ENCODE data around the gene CCK.
"Not testable (repeated sequence)": the region's sequence is repeated elsewhere in the genome, so short reads cannot be mapped to it uniquely, and the experiment has no call there.

The CCK gene

GRCh38 chr3:42288385-42288784, 22.4 kb upstream of the CCK start:
- TF ChIP-seq, protein P1, sequence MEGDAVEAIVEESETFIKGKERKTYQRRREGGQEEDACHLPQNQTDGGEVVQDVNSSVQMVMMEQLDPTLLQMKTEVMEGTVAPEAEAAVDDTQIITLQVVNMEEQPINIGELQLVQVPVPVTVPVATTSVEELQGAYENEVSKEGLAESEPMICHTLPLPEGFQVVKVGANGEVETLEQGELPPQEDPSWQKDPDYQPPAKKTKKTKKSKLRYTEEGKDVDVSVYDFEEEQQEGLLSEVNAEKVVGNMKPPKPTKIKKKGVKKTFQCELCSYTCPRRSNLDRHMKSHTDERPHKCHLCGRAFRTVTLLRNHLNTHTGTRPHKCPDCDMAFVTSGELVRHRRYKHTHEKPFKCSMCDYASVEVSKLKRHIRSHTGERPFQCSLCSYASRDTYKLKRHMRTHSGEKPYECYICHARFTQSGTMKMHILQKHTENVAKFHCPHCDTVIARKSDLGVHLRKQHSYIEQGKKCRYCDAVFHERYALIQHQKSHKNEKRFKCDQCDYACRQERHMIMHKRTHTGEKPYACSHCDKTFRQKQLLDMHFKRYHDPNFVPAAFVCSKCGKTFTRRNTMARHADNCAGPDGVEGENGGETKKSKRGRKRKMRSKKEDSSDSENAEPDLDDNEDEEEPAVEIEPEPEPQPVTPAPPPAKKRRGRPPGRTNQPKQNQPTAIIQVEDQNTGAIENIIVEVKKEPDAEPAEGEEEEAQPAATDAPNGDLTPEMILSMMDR (IDR thresholded peaks at IDR 0.05; ENCODE audit: extremely low read depth, insufficient read depth, missing control alignments): no peak
- no peak for DNase-seq (ENCODE audit: low spot score)
- in situ Hi-C loops (cut with MboI; ENCODE audit: low pct_unique_long_range_greater_than_20kb, low sequenced_read_pairs, unreplicated experiment): no loop called here

- in situ Hi-C loops (cut with MboI; ENCODE audit: low pct_unique_long_range_greater_than_20kb, low sequenced_read_pairs, unreplicated experiment); DNase-seq (ENCODE audit: low spot score): not testable (repeated sequence)
Measured at GRCh38 chr3:42287423-42287822, 21.4 kb upstream of the CCK start.

DNA sequence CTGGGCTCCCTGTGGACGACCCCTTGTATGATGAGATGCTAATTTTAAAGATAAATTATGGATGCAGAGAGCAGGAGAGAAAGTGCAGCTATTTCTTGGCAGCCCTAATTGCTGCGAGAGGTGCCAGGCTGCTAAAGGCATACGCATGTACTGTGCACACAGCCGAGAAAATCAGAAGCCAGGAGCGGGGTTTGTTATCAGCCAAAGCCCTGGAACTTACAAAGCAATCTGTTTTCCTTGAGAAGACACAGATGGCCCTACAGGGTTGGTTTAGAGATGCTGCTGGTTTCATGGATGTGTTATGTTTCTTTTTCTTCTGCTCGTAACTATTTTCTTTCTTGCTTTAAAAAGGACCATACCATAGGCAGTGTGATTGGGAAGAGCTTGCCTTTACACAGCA, 11.7 kb upstream of the CCK start:
- TF ChIP-seq, protein P1 (IDR thresholded peaks at IDR 0.05; ENCODE audit: extremely low read depth, insufficient read depth, missing control alignments): no peak
- DNase-seq (ENCODE audit: low spot score): no peak
- in situ Hi-C loops (cut with MboI; ENCODE audit: low pct_unique_long_range_greater_than_20kb, low sequenced_read_pairs, unreplicated experiment): no loop called here

DNA sequence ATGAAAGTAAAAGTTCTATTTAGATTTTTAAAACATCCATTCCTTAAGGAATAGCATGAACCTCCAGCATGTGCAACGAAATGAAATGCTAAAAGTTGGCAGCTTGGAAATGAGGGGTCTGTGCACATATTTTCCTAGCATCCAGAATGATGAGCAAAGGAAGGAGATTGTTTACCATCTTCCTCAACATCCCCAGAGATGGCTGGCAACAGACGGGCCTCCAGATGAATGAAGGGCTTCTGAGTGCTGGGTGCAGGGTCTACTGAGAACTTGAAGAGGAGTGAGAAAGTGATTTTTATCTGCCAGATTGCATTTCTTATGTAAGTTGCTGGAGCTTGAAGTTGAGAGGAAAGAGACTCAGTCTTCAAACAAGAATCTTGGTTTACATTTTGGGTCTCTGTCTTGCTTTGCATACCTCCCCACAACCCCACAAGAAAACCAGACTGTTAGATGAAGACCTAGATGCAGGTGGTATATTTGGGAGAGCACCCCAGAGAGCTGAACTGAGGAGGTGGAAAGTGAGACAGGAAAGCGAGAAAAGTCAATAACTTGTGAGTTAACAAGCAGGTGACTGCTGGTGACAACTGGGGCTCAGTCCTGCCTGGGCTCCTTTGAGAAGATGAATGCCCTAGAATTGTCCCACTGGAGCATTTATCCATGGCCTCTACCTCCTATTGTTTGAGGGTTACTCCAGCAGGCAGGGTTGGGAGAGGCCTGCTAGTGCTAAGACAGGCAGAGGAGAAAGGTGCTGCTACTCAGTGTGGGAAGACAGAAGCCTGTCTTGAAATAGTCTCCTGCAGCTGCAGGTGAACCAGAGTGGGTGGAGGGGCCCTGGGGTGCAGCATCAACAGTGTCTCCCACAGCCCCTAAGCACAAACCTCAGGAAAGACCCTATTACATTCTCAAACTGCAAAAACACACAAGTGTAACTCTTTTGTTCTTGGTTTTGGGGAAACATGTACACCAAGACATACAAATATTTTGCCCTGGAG, 10.5 kb upstream of the CCK start:
- in situ Hi-C loops (cut with MboI; ENCODE audit: low pct_unique_long_range_greater_than_20kb, low sequenced_read_pairs, unreplicated experiment): no loop called here
- TF ChIP-seq, protein P1 (IDR thresholded peaks at IDR 0.05; ENCODE audit: extremely low read depth, insufficient read depth, missing control alignments): no peak
- peak; percentile 44 for DNase-seq (ENCODE audit: low spot score)

DNA sequence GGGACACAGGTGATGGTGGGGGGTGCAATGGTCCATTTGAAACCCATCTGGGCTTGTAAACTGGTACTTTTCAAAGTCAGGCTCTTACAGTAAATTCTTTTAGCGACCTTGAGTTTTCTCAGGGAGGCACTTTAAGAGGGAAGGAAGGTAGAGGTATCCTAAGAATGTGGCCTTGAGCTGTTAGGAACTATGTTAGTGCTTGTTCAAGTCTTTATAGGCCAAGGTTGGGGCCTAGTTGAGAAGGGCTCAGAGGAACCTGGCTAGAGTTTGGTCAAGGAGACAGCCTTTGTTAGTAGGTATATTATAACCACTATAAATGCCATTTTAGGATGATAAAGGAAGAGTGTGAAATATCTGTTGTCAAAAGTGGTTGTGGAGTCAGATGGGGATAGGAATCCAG, 9.2 kb upstream of the CCK start:
- in situ Hi-C loops (cut with MboI; ENCODE audit: low pct_unique_long_range_greater_than_20kb, low sequenced_read_pairs, unreplicated experiment): no loop called here
- TF ChIP-seq, protein P1 (IDR thresholded peaks at IDR 0.05; ENCODE audit: extremely low read depth, insufficient read depth, missing control alignments): no peak
- DNase-seq (ENCODE audit: low spot score): no peak

DNA sequence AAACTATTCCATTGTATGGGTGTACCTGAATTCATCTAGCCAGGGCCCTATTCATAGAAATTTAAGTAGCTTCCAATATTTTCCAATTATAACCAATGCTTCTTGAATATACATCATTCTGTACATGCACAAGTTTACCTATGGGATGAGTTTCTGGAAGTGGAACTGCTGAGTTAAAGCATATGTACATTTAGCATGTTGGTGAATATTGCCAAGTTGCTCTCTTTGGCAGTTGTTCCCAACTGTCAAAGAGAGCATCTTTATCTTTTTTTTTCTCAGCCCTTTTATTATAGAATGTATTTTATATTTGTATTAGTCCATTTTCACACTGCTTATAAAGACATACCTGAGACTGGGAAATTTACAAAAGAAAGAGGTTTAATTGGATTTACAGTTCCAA, 8.3 kb upstream of the CCK start:
- in situ Hi-C loops (cut with MboI; ENCODE audit: low pct_unique_long_range_greater_than_20kb, low sequenced_read_pairs, unreplicated experiment): no loop called here
- TF ChIP-seq, protein P1 (IDR thresholded peaks at IDR 0.05; ENCODE audit: extremely low read depth, insufficient read depth, missing control alignments): no peak
- no peak for DNase-seq (ENCODE audit: low spot score)

DNA sequence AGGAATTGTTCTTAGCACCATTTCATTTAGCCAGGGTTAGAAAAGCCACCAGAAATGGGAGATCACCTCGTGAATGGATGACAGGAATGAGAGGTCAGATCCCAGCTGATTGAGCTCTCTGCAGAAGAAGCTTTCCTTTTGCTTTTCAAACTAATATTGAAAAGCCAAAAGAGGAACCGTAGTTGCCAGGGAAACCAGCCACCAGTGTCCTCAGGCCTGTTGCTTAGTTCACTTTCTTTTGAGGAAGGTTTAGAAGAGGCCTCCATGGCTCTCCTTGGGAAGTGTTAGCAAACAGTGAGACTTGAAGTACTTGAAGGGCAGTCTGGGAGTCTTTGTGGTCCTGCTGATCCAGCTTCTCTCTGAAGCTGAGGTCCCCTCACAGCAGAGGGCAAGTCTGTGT, 7.4 kb upstream of the CCK start:
- in situ Hi-C loops (cut with MboI; ENCODE audit: low pct_unique_long_range_greater_than_20kb, low sequenced_read_pairs, unreplicated experiment): no loop called here
- DNase-seq (ENCODE audit: low spot score): no peak
- TF ChIP-seq, protein P1 (IDR thresholded peaks at IDR 0.05; ENCODE audit: extremely low read depth, insufficient read depth, missing control alignments): no peak

Measured in GM13977 (cell line).